GM21717 (cell line): ENCODE measurements around the gene JAKMIP1.

Experiments used
- ATAC-seq: cut with Tn5 transposase; IDR thresholded peaks from one replicate; pipeline ENCODE4 v1.9.1; 2021; ENCODE audit warnings: mild to moderate bottlenecking, moderate library complexity; ENCODE audit not compliant: unreplicated experiment

JAKMIP1 gene

GRCh38 chr4:6204871-6205566 lies 4.7 kb upstream of the JAKMIP1 start:
- ATAC-seq: no peak

GRCh38 chr4:6204098-6204497 lies 3.7 kb upstream of the JAKMIP1 start:
- no peak for ATAC-seq

GRCh38 chr4:6201580-6202091 lies 1.3 kb upstream of the JAKMIP1 start:
- no peak for ATAC-seq

- no peak for ATAC-seq
Measured at GRCh38 chr4:6200922-6201362, 593 bp upstream of the JAKMIP1 start.

GRCh38 chr4:6199422-6199921 lies 877 bp downstream of the JAKMIP1 start:
- no peak for ATAC-seq

- ATAC-seq: no peak
Measured at GRCh38 chr4:6198768-6199421, 1.5 kb downstream of the JAKMIP1 start.

- no peak for ATAC-seq
Measured at GRCh38 chr4:6198278-6198677, 2.1 kb downstream of the JAKMIP1 start.

- ATAC-seq: no peak
Measured at GRCh38 chr4:6197433-6198174, 2.7 kb downstream of the JAKMIP1 start.

GRCh38 chr4:6196871-6197270 lies 3.5 kb downstream of the JAKMIP1 start:
- ATAC-seq: no peak

GRCh38 chr4:6196324-6196723 lies 4.0 kb downstream of the JAKMIP1 start:
- no peak for ATAC-seq

- ATAC-seq: no peak
Measured at GRCh38 chr4:6195602-6196319, 4.6 kb downstream of the JAKMIP1 start.

GRCh38 chr4:6194458-6195195 lies 5.7 kb downstream of the JAKMIP1 start:
- no peak for ATAC-seq

GRCh38 chr4:6193399-6193798 lies 7.0 kb downstream of the JAKMIP1 start:
- no peak for ATAC-seq

- ATAC-seq: peak; percentile 44
Measured at GRCh38 chr4:6192245-6192644, 8.1 kb downstream of the JAKMIP1 start.

- ATAC-seq: no peak
Measured at GRCh38 chr4:6191448-6192130, 8.8 kb downstream of the JAKMIP1 start.

GRCh38 chr4:6190486-6190885 lies 9.9 kb downstream of the JAKMIP1 start:
- no peak for ATAC-seq

GRCh38 chr4:6189511-6189910 lies 10.8 kb downstream of the JAKMIP1 start:
- no peak for ATAC-seq

- ATAC-seq: no peak
Measured at GRCh38 chr4:6188687-6189305, 11.6 kb downstream of the JAKMIP1 start.

GRCh38 chr4:6184169-6184568 lies 16.2 kb downstream of the JAKMIP1 start:
- peak; percentile 1 for ATAC-seq
